Spleen (tissue), 7 donors: ENCODE data around the gene R3HDML.

Source experiments
- CTCF ChIP-seq, 11 experiments: fragments of 200-600 bp in 7 of 11; fragments of 450-650 bp in 4 of 11; sonication (generic) in 4 of 11; IDR thresholded peaks in 8 of 11; conservative IDR thresholded peaks in 3 of 11; 1 replicate in 7 of 11; 2 replicates in 4 of 11; pipeline versions ENCODE4 v1.4.0 to v1.8.0; 2016 to 2021; ENCODE audit warnings: antibody characterized with exemption in 11 of 11, inconsistent platforms in 4 of 11, mild to moderate bottlenecking in 1 of 11
- POLR2A ChIP-seq, 3 donors: fragments of 450-650 bp; IDR thresholded peaks; one replicate each; pipeline ENCODE4 v1.5.1; 2017; ENCODE audit warnings: antibody characterized with exemption in 3 of 3, mild to moderate bottlenecking in 1 of 3
- donor health status: DM: no; HTN: no; CAD: no; lungs with moderate emphysema.
- donor health status: DM: no; HTN: no; CAD: no.
- donor health status: DM: no; HTN: no; CAD: no.

- TF ChIP-seq CTCF (IDR thresholded peaks at IDR 0.05 in 8 of 11, conservative IDR thresholded peaks at IDR 0.05 in 3 of 11) (no peak), POLR2A (IDR thresholded peaks at IDR 0.05) (no peak)
Measured at GRCh38 chr20:44291754-44292153, 45.1 kb upstream of the R3HDML start.
